Measurements from ENCODE around the gene TDP1.

GRCh38 chr14:90062822-90063539 is 107.3 kb downstream of the TDP1 start:
- TF ChIP-seq SAFB2 (IDR thresholded peaks at IDR 0.05; ENCODE audit: borderline replicate concordance, low read depth, low read length, severe bottlenecking) (no peak), GATAD2A (IDR thresholded peaks at IDR 0.05) (no peak), MXI1 (IDR thresholded peaks at IDR 0.05; ENCODE audit: low read depth, low read length) (no peak), CEBPB (tag; IDR thresholded peaks at IDR 0.05) (no peak), IFI16 (CRISPR knock-in tag; IDR thresholded peaks at IDR 0.05) (no peak), ATF6 (CRISPR knock-in tag; IDR thresholded peaks at IDR 0.05) (no peak), SPI1 (IDR thresholded peaks at IDR 0.05; ENCODE audit: borderline replicate concordance, low read depth, low read length) (no peak), CEBPZ (IDR thresholded peaks at IDR 0.05; ENCODE audit: borderline replicate concordance, low read depth, low read length) (no peak), KLF10 (CRISPR knock-in tag; IDR thresholded peaks at IDR 0.05) (no peak), TARDBP (IDR thresholded peaks at IDR 0.05) (no peak)
